ENCODE measurements around the gene SPECC1.
"Not testable (repeated sequence)": the region's sequence is repeated elsewhere in the genome, so short reads cannot be mapped to it uniquely, and the experiment has no call there.

SPECC1 gene

DNA sequence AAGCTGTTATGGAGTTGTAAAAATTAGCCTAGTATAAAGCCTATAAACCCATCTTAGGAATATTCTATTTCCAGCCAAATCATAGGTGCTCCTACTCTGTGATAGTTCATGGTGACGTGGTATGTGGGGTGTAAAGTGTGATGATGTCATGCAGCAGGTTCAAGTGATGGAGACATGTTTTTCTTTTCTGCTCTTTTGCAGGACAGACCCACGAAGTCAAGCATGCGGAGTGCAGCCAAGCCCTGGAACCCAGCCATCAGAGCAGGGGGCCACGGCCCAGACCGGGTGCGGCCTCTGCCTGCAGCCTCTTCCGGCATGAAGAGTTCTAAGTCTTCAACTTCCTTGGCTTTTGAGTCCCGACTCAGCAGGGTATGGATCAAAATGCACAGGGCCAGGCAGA lies 87.3 kb downstream of the SPECC1 start:
- no peak overlapping the region for H3K4me3 ChIP-seq (replicated peaks; ENCODE audit: low read depth, low read length)
- TF ChIP-seq, protein P1, sequence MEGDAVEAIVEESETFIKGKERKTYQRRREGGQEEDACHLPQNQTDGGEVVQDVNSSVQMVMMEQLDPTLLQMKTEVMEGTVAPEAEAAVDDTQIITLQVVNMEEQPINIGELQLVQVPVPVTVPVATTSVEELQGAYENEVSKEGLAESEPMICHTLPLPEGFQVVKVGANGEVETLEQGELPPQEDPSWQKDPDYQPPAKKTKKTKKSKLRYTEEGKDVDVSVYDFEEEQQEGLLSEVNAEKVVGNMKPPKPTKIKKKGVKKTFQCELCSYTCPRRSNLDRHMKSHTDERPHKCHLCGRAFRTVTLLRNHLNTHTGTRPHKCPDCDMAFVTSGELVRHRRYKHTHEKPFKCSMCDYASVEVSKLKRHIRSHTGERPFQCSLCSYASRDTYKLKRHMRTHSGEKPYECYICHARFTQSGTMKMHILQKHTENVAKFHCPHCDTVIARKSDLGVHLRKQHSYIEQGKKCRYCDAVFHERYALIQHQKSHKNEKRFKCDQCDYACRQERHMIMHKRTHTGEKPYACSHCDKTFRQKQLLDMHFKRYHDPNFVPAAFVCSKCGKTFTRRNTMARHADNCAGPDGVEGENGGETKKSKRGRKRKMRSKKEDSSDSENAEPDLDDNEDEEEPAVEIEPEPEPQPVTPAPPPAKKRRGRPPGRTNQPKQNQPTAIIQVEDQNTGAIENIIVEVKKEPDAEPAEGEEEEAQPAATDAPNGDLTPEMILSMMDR (IDR thresholded peaks at IDR 0.05; ENCODE audit: low read length, missing control alignments): no peak
- DNase-seq (ENCODE audit: low read depth): no peak

DNA sequence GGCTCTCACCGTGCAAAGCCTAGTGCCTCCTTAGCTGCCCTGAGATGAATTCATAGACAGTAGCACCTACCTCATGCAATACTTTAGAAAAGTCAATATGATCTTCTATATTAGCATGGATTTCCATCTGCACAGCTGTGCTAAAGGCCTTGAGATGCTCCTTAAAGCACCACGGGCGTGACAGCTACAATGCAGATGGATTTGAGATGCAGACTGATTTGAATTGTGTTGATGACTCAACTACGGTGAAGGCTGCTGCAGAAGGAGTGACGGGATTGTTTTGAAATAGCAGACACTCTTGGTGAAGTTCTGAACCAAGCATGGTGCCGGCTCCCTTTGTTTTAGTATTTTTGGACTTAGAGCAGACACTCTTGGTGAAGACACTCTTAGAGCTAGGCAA lies 88.2 kb downstream of the SPECC1 start:
- no peak for DNase-seq (ENCODE audit: low read depth)
- TF ChIP-seq, protein P1 (IDR thresholded peaks at IDR 0.05; ENCODE audit: low read length, missing control alignments): no peak
- no peak overlapping the region for H3K4me3 ChIP-seq (replicated peaks; ENCODE audit: low read depth, low read length)

DNA sequence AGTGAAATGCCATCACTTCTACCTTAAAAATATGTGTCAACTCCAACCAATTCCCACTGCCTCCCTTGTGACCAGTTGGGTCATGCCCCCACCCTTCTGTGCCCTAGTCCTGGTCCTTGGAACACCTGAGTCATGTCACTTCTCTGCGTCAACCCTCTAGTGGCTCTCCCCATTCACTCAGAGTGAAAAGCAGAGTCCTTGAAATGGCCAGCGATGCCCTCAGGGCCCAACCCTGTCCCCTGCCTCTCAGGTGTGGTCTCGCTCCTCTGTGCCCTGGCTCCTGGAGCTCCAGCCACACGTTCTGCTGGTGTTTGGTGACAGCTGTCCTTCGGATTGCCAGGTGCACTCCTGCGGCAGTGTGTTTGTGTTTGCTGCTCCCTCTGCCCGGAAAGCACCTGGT lies 89.2 kb downstream of the SPECC1 start:
- TF ChIP-seq, protein P1 (IDR thresholded peaks at IDR 0.05; ENCODE audit: low read length, missing control alignments): no peak
- no peak overlapping the region for H3K4me3 ChIP-seq (replicated peaks; ENCODE audit: low read depth, low read length)
- no peak for DNase-seq (ENCODE audit: low read depth)

DNA sequence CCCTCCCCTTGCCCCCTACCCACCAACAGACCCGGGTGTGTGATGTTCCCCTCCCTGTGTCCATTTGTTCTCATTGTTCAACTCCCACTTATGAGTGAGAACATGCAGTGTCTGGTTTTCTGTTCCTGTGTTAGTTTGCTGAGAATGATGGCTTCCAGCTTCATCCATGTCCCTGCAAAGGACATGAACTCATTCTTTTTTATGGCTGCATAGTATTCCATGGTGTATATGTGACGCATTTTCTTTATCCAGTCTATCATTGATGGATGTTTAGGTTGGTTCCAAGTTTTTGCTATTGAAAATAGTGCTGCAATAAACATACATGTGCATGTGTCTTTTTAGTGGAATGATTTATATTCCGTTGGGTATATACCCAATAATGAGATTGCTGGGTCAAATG lies 91.6 kb downstream of the SPECC1 start:
- H3K4me3 ChIP-seq (replicated peaks; ENCODE audit: low read depth, low read length); DNase-seq (ENCODE audit: low read depth): not testable (repeated sequence)

DNA sequence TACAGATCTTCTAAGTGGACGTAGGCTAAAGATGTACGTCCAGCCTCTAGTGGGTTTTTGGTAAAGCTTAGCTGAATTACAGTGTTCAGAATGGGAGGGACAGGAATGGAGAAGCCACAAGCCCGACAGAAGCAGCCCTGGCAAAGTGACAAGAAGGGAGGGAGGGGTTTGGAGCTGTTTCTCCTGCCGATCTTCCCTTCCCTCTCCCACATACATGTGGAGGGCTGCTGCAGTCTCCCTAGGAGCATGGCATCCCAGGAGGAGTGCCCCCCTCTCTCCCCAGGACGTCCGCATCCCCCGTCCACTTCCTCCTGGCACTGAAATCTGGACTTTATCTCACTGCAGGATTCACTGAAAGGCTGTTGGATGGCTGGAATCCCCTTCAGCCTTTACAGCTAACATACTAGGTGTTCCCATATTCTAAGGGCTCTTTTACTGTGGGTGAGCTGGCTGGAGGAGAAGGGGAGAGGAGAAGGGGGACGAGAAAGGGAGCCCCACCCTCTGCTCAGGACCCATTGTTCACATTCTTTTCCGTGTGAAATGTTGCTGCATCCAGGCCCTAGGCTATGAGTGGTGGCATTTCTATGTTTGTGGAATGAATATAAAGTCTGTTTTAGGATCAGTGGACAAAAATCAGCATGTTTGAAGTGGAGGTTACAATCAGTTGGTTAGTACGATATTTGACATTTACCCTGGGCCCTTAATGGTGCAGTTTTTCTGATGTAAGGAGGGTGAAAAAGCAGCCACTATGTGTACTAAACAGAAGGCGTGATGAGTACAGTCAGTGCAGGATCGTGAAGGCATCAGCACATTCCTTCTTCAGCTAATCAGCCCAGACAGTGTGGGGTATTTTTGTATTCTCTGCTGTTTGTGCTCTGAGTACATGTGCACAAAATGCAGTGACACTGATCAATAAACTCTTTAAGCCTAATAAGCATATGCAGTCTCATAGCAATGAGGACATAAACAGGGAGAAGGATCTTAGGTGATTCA lies 94.6 kb downstream of the SPECC1 start:
- TF ChIP-seq, protein P1 (IDR thresholded peaks at IDR 0.05; ENCODE audit: low read length, missing control alignments): no peak
- no peak for DNase-seq (ENCODE audit: low read depth)
- H3K4me3 ChIP-seq (replicated peaks; ENCODE audit: low read depth, low read length): no peak overlapping the region

DNA sequence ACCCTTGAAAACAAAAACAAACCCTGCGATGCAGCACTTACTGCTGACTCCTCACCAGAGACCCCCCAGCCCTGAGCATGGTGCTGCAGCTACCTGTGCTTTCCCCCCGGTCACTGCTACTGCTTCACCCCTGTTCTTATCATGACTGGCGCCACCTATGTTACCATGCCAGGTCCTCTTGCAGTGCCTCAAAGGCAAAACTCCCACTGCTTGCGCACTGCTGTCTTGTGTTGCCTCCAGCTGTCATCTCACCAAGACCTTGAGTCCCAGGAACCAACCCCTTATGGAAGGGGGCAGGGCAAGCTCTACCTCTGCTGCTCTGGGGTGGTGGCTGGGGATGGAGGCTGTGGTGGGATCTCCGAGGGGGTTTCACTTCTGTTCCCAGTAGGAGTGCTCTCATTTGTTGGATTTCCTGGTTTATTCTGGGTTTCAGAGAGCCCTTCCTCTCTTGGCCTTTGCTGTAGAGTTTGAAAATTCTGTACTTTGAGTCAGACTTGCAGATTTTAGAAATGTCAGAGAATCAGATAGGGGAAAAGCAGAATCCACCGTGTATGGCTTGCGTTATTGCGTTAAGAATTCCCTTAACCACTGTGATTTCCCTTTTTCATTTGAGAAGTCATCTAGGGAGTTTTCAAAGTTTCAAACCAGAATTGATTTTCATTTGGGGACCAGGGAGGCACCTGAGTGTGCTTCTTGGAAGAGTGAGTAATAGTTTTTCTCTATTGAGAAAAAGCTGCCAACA lies 96.6 kb downstream of the SPECC1 start:
- TF ChIP-seq, protein P1 (IDR thresholded peaks at IDR 0.05; ENCODE audit: low read length, missing control alignments): no peak
- no peak overlapping the region for H3K4me3 ChIP-seq (replicated peaks; ENCODE audit: low read depth, low read length)
- DNase-seq (ENCODE audit: low read depth): no peak

DNA sequence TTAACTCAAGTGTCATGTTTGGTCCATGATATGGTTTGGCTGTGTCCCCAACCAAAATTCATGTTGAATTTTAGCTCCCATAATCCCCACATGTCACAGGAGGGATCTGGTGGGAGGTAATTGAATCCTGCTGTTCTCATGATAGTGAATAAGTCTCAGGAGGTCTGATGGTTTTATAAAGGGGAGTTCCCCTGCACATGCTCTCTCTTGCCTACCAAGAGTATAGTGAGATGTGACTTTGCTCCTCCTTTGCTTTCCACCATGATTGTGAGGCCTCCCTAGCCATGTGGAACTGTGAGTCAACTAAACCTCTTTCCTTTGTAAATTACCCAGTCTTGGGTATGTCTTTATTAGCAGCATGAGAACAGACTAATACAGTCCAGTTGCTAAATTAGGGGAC lies 97.3 kb downstream of the SPECC1 start:
- not testable (repeated sequence) for H3K4me3 ChIP-seq (replicated peaks; ENCODE audit: low read depth, low read length); DNase-seq (ENCODE audit: low read depth)

Data from fibroblast of pulmonary artery (primary cell).